Body of pancreas (tissue), 4 donors: Measurements from ENCODE around the gene SEPSECS. TPM values are rescaled to one million over a fixed set of nuclear protein-coding genes. Genes with fewer than 3 reads are reported as not detected.

Experiments
- ATAC-seq: fragments of 150-250 bp; one replicate; pipeline ENCODE4 v1.9.1; 2016
- DNase-seq, 4 donors: peaks; one replicate each; pipeline ENCODE4 v3.0.0-alpha.2; 2019
- H3K27ac ChIP-seq, 4 donors: fragments of 200-600 bp; sonication (generic); 1 replicate in 3 of 4; 2 replicates in 1 of 4; pipeline versions ENCODE4 v1.5.1 to v1.6.1; 2016 to 2019; ENCODE audit warnings: mild to moderate bottlenecking in 1 of 4, mixed read lengths in 1 of 4, moderate library complexity in 1 of 4
- H3K27me3 ChIP-seq, 2 donors: fragments of 200-600 bp; sonication (generic); one replicate each; pipeline ENCODE4 v1.6.0; 2016; ENCODE audit warnings: mild to moderate bottlenecking in 1 of 2
- H3K36me3 ChIP-seq, 2 donors: fragments of 200-600 bp; sonication (generic); replicated peaks in 1 of 2; 2 replicates each; pipeline ENCODE4 v1.5.1; 2016; ENCODE audit warnings: low read depth in 2 of 2; ENCODE audit not compliant: insufficient read depth in 1 of 2
- H3K4me1 ChIP-seq: fragments of 200-600 bp; sonication (generic); one replicate; pipeline ENCODE4 v1.6.0; 2016
- H3K4me3 ChIP-seq, 2 donors: fragments of 200-600 bp; sonication (generic); 1 replicate in 1 of 2; 2 replicates in 1 of 2; pipeline ENCODE4 v1.5.1; 2016 to 2019
- H3K9me3 ChIP-seq, 3 donors: fragments of 200-600 bp; sonication (generic); 1 replicate in 2 of 3; 2 replicates in 1 of 3; pipeline ENCODE4 v1.5.1; 2016
- POLR2A ChIP-seq, 3 donors: fragments of 450-650 bp; IDR thresholded peaks; one replicate each; pipeline ENCODE4 v1.6.1; 2016; ENCODE audit warnings: antibody characterized with exemption in 3 of 3, mild to moderate bottlenecking in 2 of 3
- WGBS, 2 donors: methylation state at CpG; one replicate each; pipeline ENCODE4 v1.1.5; 2017; 5-methylcytosine and 5-hydroxymethylcytosine counted together
- intact Hi-C: fragments of 100-400 bp; cut with DNase I; formaldehyde crosslinking; loops from one replicate; pipeline ENCODE4 v1.15.1; 2023
- total RNA-seq, 2 donors: library from RNA; depleted of rRNA; stranded (reverse); fragments of >200 nt; gene quantifications; one replicate each; pipeline ENCODE4 v1.1.0, GENCODE V29; 2016
- TF ChIP-seq, protein P1 (sequence below), 7 experiments: fragments of 450-650 bp in 4 of 7; fragments of 200-600 bp in 3 of 7; sonication (generic) in 3 of 7; IDR thresholded peaks; one replicate each; pipeline ENCODE4 v1.5.1; 2016 to 2019; ENCODE audit warnings: antibody characterized with exemption in 7 of 7

Gene SEPSECS
- total RNA-seq, 2 donors from 2014 or later, result 7.9 to 8.8 TPM

DNA sequence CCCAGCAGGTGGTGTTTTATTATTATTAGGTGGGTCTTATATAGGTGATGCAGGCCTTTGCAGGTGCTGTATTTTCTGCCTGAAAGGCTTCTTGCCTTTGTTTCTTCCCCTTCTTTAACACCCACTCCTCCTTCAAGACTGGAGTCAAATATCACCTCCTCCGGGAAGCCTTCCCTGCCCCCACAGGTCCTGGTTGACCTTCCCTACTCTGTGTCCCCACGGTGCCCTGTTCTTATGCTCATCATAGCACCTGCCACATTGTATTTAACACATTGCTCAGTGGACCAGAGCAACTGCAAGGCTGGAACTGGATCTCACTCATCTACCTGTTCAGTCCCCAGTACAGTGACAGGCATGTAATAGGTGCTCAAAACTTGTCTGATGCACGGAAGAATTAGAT lies 89.7 kb downstream of the SEPSECS start:
- DNase-seq (no peak), ATAC-seq (no peak)
- TF ChIP-seq POLR2A (IDR thresholded peaks at IDR 0.05), result no peak
- TF ChIP-seq, protein P1, sequence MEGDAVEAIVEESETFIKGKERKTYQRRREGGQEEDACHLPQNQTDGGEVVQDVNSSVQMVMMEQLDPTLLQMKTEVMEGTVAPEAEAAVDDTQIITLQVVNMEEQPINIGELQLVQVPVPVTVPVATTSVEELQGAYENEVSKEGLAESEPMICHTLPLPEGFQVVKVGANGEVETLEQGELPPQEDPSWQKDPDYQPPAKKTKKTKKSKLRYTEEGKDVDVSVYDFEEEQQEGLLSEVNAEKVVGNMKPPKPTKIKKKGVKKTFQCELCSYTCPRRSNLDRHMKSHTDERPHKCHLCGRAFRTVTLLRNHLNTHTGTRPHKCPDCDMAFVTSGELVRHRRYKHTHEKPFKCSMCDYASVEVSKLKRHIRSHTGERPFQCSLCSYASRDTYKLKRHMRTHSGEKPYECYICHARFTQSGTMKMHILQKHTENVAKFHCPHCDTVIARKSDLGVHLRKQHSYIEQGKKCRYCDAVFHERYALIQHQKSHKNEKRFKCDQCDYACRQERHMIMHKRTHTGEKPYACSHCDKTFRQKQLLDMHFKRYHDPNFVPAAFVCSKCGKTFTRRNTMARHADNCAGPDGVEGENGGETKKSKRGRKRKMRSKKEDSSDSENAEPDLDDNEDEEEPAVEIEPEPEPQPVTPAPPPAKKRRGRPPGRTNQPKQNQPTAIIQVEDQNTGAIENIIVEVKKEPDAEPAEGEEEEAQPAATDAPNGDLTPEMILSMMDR (IDR thresholded peaks at IDR 0.05), result no peak
- WGBS, 2 donors, result 76 to 82% methylated on average over 3 of the region's 3 CpGs
- Histone ChIP-seq H3K27me3 (no peaks in the 10 kb centered on the region), H3K4me3 (no peak overlapping the region), H3K4me1 (no peaks in the 10 kb centered on the region), H3K36me3 (no peaks in the 10 kb centered on the region), H3K9me3 (no peaks in the 10 kb centered on the region), H3K27ac (no peak overlapping the region)
- intact Hi-C loops, result no loop called here

Other genes starting within 250 kb of the SEPSECS start
- gene CCDC149, start 247.4 kb downstream of the SEPSECS start, total RNA-seq, result 10 to 100 TPM in 1 of 2 donors, 1 to 10 TPM in 1; 9.6 to 15.0 TPM
- gene LGI2, start 129.5 kb downstream of the SEPSECS start, total RNA-seq, result 1 to 10 TPM in 1 of 2 donors, under 1 TPM in 1; 0.78 to 2.0 TPM
- gene PI4K2B, start 73.6 kb upstream of the SEPSECS start, total RNA-seq, result 10 to 100 TPM in 1 of 2 donors, 1 to 10 TPM in 1; 5.3 to 16.3 TPM
- gene ZCCHC4, start 152.3 kb upstream of the SEPSECS start, total RNA-seq, result 1 to 10 TPM; 5.2 to 9.2 TPM
- 10 to 100 TPM; 25.7 to 33.9 TPM for gene ANAPC4, start 216.8 kb upstream of the SEPSECS start, total RNA-seq